K562 (cell line): ENCODE results near the gene STMN3. TPM values are rescaled to one million over a fixed set of nuclear protein-coding genes. Genes with fewer than 3 reads are reported as not detected.

Experiments
- ATAC-seq: fragments of 200-7000 bp; cut with Tn5 transposase; 3 replicates; pipeline ENCODE4 v1.9.1; 2020; ENCODE audit warnings: moderate library complexity
- BruUV-seq: library from RNA; stranded (reverse); fragments of 400-500 nt; replicated peaks from 2 replicates; lab custom pipeline; 2021; lab: Mats Ljungman, UMichigan
- CTCF ChIA-PET: fragments of 300-600 bp; formaldehyde crosslinking; extraction: SDS; loops from one replicate; lab custom pipeline; 2021; ENCODE audit warnings: low intra/inter-chr PET ratio; lab: Yijun Ruan, JAX
- POLR2A ChIA-PET: fragments of 300-600, 350-650 bp; sonication (Branson Sonifier 250); formaldehyde crosslinking; extraction: SDS; loops from one replicate; lab custom pipeline; 2021; ENCODE audit warnings: antibody characterized with exemption, inconsistent platforms; lab: Yijun Ruan, JAX
- DNase-seq, 4 experiments: peaks; one replicate each; pipeline versions ENCODE4 v3.0.0 to v3.0.0-alpha.2; 2011 to 2018; ENCODE audit warnings: low spot score in 3 of 4, mixed read lengths in 3 of 4; ENCODE audit errors: extremely low read depth in 1 of 4
- FAIRE-seq: peaks from 2 replicates; lab custom pipeline; 2011; peaks lifted over from hg19 to GRCh38; lab: Jason Lieb, UNC
- H2AFZ ChIP-seq: 2 replicates; pipeline ENCODE4 v1.6.0; 2011; ENCODE audit warnings: low read depth, low read length, control low read depth, inconsistent platforms
- H3K27ac ChIP-seq: fragments of 200-600 bp; 3 replicates; pipeline ENCODE4 v1.8.0; 2011; ENCODE audit warnings: low read depth, mild to moderate bottlenecking, control low read depth, inconsistent platforms, low read length, moderate library complexity, mixed read lengths; ENCODE audit errors: extremely low read depth
- H3K27me3 ChIP-seq, 2 experiments: fragments of 300-600 bp in 1 of 2; 2 replicates in 1 of 2; 3 replicates in 1 of 2; pipeline versions ENCODE4 v1.6.0 to v1.8.0; 2011; ENCODE audit warnings: inconsistent platforms in 2 of 2, low read length in 2 of 2, mild to moderate bottlenecking in 1 of 2, mixed read lengths in 1 of 2, moderate library complexity in 1 of 2; ENCODE audit not compliant: control insufficient read depth in 2 of 2, insufficient read depth in 2 of 2
- H3K36me3 ChIP-seq: fragments of 300-600 bp; 3 replicates; pipeline ENCODE4 v1.8.0; 2011; ENCODE audit warnings: mild to moderate bottlenecking, low read length, inconsistent platforms; ENCODE audit not compliant: control insufficient read depth, insufficient read depth
- H3K4me1 ChIP-seq, 2 experiments: fragments of 200-600 bp in 1 of 2; replicated peaks in 1 of 2; 2 replicates in 1 of 2; 3 replicates in 1 of 2; pipeline versions ENCODE4 v1.5.1 to v1.8.0; 2011; ENCODE audit warnings: inconsistent platforms in 2 of 2, low read length in 2 of 2, mild to moderate bottlenecking in 1 of 2, mixed read lengths in 1 of 2, moderate library complexity in 1 of 2; ENCODE audit not compliant: control insufficient read depth in 2 of 2, insufficient read depth in 2 of 2
- H3K4me2 ChIP-seq: 2 replicates; pipeline ENCODE4 v1.6.1; 2011; ENCODE audit warnings: low read length, control low read depth, inconsistent platforms, mixed read lengths; ENCODE audit not compliant: insufficient read depth
- H3K4me3 ChIP-seq: fragments of 200-600 bp; sonication (generic), shearing (Covaris generic); 2 replicates; pipeline ENCODE4 v1.5.1; 2016; ENCODE audit warnings: control low read depth, inconsistent platforms
- H3K79me2 ChIP-seq: fragments of 200-600 bp; 3 replicates; pipeline ENCODE4 v1.8.0; 2011; ENCODE audit warnings: low read length, inconsistent platforms; ENCODE audit not compliant: control insufficient read depth, insufficient read depth
- H3K9ac ChIP-seq, 2 experiments: 2 replicates each; pipeline versions ENCODE4 v1.6.0 to v1.6.1; 2011; ENCODE audit warnings: low read depth in 2 of 2, low read length in 2 of 2, control low read depth in 1 of 2, inconsistent platforms in 1 of 2, mild to moderate bottlenecking in 1 of 2, mixed read lengths in 1 of 2; ENCODE audit not compliant: insufficient read depth in 1 of 2
- H3K9me1 ChIP-seq: one replicate; pipeline ENCODE4 v1.6.0; 2011; ENCODE audit warnings: inconsistent platforms, mild to moderate bottlenecking, low read length, moderate library complexity; ENCODE audit not compliant: control insufficient read depth, insufficient read depth
- H3K9me3 ChIP-seq: replicated peaks from 2 replicates; pipeline ENCODE4 v1.5.1; 2011; ENCODE audit warnings: low read depth, low read length, inconsistent platforms; ENCODE audit not compliant: control insufficient read depth, insufficient read depth
- H4K20me1 ChIP-seq: replicated peaks from 2 replicates; pipeline ENCODE4 v1.6.1; 2011; ENCODE audit warnings: low read length, inconsistent platforms, mixed read lengths; ENCODE audit not compliant: control insufficient read depth, insufficient read depth
- IFI16 ChIP-seq: fragments of 250-450 bp; sonication (Bioruptor Pico); IDR thresholded peaks from 2 replicates; pipeline ENCODE4 v2.1.2; 2022; ENCODE audit warnings: mild to moderate bottlenecking, inconsistent platforms
- MAFK ChIP-seq: IDR thresholded peaks from 2 replicates; pipeline ENCODE4 v1.6.1; 2011; ENCODE audit warnings: low read length, improper control_type of control experiment
- MAZ ChIP-seq, 2 experiments: fragments of 450-650 bp in 1 of 2; sonication (generic) in 1 of 2; formaldehyde crosslinking; IDR thresholded peaks in 1 of 2; conservative IDR thresholded peaks in 1 of 2; 2 replicates each; pipeline versions ENCODE4 v1.4.0 to v1.5.0; 2020; ENCODE audit warnings: mild to moderate bottlenecking in 1 of 2, missing genetic modification reagents in 1 of 2
- POLR2A ChIP-seq: fragments of 450-650 bp; conservative IDR thresholded peaks from 2 replicates; pipeline ENCODE4 v1.6.1; 2016
- POLR2G ChIP-seq: fragments of 200-400 bp; formaldehyde crosslinking; IDR thresholded peaks from 2 replicates; pipeline ENCODE4 v1.6.1; 2017; ENCODE audit warnings: low read depth, mild to moderate bottlenecking, antibody characterized with exemption, low read length, moderate library complexity
- RB1 ChIP-seq: fragments of 450-650 bp; IDR thresholded peaks from 2 replicates; pipeline ENCODE4 v1.6.1; 2017; ENCODE audit warnings: low read depth, mild to moderate bottlenecking
- WGBS: fragments of 100-300 bp; shearing (Covaris generic); methylation state at CpG from one replicate; pipeline ENCODE4 v1.1.6; 2016; ENCODE audit warnings: low coverage, mixed read lengths; ENCODE audit not compliant: insufficient coverage; ENCODE audit errors: missing lambda C conversion rate; 5-methylcytosine and 5-hydroxymethylcytosine counted together
- in situ Hi-C: fragments of 300-500 bp; cut with MboI; formaldehyde crosslinking; loops from 4 replicates; pipeline ENCODE4 v1.15.0; 2018; ENCODE audit warnings: inconsistent platforms, mixed read lengths
- intact Hi-C: fragments of 100-400 bp; cut with micrococcal nuclease; formaldehyde crosslinking; loops from 2 replicates; pipeline ENCODE4 v1.14.2; 2022
- polyA plus RNA-seq, 8 experiments: library from polyadenylated mRNA; depleted of rRNA in 4 of 8; stranded (reverse) in 5 of 8; unstranded in 3 of 8; fragments of >200 nt; fragmentation: Nextera tagmentation in 2 of 8; fragmentation: Illumina TruSeq in 1 of 8; extraction: Ambion mirVana in 2 of 8; extraction: Trizol in 1 of 8; gene quantifications; 2 replicates each; pipeline versions ENCODE4 v1.2.1 to v1.2.3, GENCODE V29; 2011 to 2014; ENCODE audit warnings: inconsistent platforms in 1 of 8, missing spikeins in 1 of 8
- total RNA-seq, 7 experiments: library from RNA; depleted of rRNA in 6 of 7; stranded (reverse); fragments of >200 nt in 6 of 7; fragmentation: Illumina TruSeq in 2 of 7; extraction: Trizol in 2 of 7; gene quantifications; 2 replicates each; pipeline versions ENCODE4 v1.2.1 to v1.2.3, GENCODE V29; 2011 to 2021; ENCODE audit warnings: low replicate concordance in 1 of 7

Gene STMN3
- total and polyA plus RNA-seq, 9 of the 15 experiments (the other 6 are each of a cell fraction or from before 2014, with no cell fraction given), result 0.70 to 65.6 (median 29.4) TPM

DNA sequence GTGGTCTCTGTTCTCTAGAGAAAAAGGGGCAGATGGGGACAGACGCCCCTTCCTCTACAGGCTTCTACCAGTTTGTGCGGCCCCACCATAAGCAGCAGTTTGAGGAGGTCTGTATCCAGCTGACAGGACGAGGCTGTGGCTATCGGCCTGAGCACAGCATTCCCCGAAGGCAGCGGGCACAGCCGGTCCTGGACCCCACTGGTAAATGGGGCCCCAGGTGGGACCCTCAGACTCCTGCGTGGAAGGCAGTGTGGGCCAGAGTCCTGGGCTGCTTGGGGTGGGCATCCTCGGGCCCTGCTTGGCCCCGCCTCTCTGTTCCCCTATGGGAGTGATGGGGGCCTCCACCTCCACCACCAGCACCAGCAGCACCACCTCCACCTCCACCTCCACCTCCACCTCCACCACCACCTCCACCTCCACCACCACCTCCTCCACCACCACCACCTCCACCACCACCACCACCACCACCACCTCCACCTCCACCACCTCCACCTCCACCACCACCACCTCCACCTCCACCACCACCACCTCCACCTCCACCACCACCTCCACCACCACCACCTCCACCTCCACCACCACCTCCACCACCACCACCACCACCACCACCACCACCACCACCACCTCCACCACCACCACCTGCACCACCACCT is 40.0 kb upstream of the STMN3 start:
- FAIRE-seq (no peak), DNase-seq (no peak), ATAC-seq (no peak)
- no peaks in the 10 kb centered on the region for H3K27me3 ChIP-seq
- no TSS peak for BruUV-seq
- peaks cover 37% of the 10 kb centered on the region; the same call in 2 of the 3 replicates for H3K36me3 ChIP-seq
- peaks cover 0 to 74% of the 10 kb centered on the region in 2 experiments; a peak in 2 of 5 replicates for H3K4me1 ChIP-seq
- no peaks in the 10 kb centered on the region; the same call in 1 of the 2 replicates for H4K20me1 ChIP-seq
- no peaks in the 10 kb centered on the region for H3K9me3 ChIP-seq
- TF ChIP-seq RB1 (no peak), MAFK (no peak), MAZ (CRISPR knock-in tag; conservative IDR thresholded peaks at IDR 0.05 in 1 of 2, IDR thresholded peaks at IDR 0.05 in 1 of 2) (no peak), IFI16 (CRISPR knock-in tag) (no peak), POLR2A (0 out of 2 replicates have a peak, but pooled peaks have one; percentile 2), POLR2G (peak; percentile 36)
- in situ Hi-C loops (no loop called here), intact Hi-C loops (no loop called here)
- ChIA-PET POLR2A (no interaction called here), CTCF (no interaction called here)
- H3K9me1 ChIP-seq, result no peaks in the 10 kb centered on the region
- no peak overlapping the region for H3K27ac ChIP-seq
- no peak overlapping the region for H3K4me3 ChIP-seq
- H3K79me2 ChIP-seq, result no peaks in the 10 kb centered on the region
- no peak overlapping the region for H2AFZ ChIP-seq
- no peak overlapping the region for H3K9ac ChIP-seq
- 95% methylated on average over 10 of the region's 10 CpGs for WGBS
- H3K4me2 ChIP-seq, result no peak overlapping the region
